Measurements from ENCODE around the gene DAAM2.

The DAAM2 gene

DNA sequence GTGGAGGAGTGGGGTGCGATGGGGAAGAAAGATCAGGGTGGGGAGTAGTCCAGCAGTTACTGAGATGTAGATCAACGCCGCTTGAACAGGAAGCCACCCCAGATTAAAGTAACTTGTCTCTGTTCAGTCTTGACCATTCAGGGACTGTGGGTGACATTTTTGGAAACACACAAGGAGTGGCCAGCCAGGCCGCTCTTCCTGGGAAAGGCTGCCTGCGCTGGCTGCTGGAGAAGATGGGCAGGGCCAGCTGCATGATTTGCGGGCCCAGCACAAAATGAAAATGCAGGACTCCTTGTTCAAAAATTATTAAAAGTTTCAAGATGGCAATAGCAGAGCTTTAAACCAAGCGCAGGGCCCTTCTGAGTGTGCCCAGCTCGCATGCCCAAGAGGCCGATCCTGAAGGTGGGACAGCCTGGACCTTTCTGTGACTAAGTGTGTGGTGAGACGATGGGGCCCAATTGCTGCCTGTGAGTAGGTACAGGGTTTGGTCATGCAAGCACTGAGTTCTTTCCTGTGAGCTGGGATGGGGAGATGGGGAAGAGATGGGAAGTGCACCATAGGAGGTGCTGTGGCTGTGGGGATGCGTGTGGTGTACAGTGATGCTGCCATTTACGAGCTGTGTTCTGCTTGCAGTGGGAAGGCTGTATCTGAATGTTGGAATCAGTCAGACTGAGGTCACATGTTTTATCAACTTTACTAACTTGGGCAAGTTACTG is 51.3 kb downstream of the DAAM2 start:
- in situ Hi-C loops (cut with HindIII; ENCODE audit: low sequenced_read_pairs): no loop called here

DNA sequence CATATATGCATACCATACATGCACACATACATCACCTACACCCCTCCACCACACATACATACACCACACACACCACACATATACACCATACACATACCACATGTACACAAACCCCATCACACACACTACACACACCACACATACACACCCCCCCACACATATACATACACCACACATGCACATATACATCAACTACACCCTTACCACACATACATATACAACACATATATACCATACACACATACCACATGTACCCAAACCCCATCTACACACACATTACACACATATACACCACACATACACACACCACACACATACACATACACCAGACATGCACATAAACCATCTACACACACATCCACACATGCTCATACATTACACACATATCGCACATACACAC is 52.7 kb downstream of the DAAM2 start:
- in situ Hi-C loops (cut with HindIII; ENCODE audit: low sequenced_read_pairs): no loop called here

DNA sequence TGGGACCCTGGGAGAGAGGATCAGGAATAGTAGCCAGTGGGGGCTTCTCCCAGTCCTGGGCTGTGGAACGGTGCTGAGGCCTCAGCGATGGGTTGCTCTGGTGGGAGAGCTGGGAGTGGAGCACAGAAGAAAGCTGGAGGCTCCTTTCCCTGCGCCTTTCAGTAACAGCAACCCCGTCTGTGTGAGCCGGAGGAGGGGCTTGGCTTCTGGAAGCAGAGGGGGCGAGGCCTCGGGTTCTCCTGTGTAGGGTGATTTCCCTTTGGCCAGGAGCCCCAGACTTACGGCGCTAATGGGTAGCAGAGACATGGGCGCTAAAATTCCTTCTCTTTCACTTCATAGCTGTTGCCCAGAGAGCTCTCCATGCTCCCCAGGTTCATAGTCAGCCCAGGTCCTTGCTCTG is 55.0 kb downstream of the DAAM2 start:
- in situ Hi-C loops (cut with HindIII; ENCODE audit: low sequenced_read_pairs): no loop called here

DNA sequence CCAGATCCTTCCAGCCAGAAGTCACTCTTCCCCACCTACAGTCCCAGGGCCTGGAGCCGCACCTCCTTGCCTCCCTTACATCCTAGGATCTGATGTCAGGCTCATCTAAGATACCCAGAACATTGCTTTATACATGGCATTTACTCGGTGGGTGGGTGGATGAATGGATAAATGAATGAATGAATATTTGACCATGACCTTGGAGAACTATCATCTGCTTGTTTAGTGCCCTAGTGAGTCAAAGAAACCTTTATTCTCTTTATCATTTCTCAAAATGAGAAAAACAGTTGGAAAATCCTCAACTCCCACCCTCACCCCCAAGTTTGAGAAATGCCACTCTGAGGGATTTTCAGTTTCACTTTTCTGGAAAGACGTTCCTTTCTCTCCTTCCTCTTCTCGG is 56.0 kb downstream of the DAAM2 start:
- in situ Hi-C loops (cut with HindIII; ENCODE audit: low sequenced_read_pairs): no loop called here

DNA sequence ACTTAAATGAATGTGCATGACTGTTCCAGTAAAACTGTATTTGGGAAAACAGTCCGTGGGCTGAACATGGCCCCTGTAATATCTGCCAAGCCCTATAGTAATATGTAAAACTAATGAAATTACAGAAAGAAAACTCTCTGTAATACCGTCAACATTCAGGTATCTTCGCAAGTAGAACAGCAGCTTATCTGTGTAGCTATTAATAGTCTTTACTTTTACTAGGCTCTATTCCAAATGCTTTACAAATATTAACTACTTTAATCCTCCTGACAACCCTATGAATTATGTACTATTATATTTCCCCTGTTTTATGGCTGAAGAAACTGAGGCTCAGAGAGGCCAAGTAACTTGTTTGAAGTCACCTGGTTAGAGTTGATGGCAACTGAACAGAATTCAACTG is 57.1 kb downstream of the DAAM2 start:
- in situ Hi-C loops (cut with HindIII; ENCODE audit: low sequenced_read_pairs): no loop called here

DNA sequence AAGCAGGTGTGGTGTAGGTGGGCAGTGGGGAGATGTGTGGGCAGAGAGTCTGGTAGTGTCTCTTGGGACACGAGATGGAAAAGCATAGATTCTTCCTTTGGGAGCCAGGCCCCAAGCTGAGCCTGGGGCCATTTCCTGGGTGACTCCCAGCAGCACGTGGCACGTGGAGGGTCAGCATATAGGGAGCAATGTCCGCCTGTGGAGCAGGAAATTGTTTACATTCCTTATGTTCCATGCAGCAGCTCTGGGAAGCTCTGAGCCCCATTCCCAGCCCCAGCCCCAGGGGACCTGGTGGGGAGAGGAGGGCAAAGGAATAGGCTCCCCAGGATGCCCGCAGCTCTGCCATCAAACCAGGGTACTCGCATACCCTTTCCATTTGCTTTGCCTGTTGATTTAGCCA is 57.6 kb downstream of the DAAM2 start:
- in situ Hi-C loops (cut with HindIII; ENCODE audit: low sequenced_read_pairs): no loop called here

DNA sequence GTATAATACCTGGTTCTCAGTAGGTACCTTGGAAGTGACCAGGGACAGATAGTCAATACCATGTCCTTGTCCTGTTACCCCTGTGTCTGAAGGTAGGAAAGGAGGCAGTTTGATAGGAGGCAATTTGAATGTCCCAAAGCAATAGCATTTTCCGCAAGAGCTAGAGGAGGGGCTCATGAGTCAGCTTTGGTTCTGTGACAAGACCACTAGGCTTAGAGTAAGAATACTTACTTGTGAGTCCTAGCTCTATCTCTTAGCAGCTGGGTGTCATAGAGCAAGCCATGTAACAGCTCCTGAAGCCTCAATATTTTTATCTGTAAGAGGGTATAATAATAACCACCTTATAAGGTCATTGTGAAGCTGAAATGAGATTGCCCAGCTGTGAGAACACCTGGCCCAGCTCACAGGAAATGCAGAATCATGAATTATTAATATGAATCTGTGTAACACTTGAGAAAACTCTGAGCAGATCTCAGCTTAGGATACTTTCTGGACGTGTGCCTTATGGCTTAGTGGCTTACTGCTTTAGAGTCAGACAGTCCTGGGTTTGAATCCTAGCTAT is 58.6 kb downstream of the DAAM2 start:
- in situ Hi-C loops (cut with HindIII; ENCODE audit: low sequenced_read_pairs): no loop called here

DNA sequence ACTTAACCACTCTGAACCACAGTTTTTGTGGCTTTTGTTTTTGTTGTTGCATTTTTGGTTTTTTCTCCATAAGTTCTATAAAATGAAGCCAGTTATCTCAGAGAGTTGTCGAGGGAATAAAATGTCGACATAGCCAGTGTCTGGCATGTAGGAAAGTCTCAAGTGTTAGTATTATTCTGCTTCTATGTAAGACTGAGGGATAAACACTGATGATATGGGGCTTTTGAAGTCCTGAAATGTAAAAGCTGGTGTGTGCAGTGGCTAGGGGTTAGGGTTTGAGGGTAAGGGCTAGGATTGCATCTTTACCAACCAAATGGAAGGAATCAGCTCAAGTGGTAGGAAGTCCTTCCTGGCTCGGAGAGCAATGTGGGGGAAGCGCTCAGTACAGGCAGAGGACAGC is 59.2 kb downstream of the DAAM2 start:
- in situ Hi-C loops (cut with HindIII; ENCODE audit: low sequenced_read_pairs): no loop called here

DNA sequence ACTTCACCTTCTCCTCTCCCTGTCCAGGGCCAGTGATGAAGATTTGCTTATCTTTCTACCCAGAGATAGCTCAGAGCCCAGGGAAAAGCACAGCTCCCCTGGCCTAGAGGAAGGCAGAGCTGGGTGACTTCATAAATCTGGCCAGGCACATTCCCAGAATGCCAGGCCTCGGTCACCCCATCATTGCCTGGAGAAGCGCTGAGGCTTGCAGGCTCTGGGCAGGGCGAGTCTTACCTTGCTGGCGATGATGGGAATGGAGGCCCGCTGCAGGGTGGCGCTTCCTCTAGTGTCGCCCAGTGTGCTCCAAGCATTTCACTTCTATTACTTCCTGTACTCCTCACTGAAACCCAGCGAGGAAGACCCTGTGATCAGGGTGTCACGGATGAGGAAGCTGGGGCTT is 60.1 kb downstream of the DAAM2 start:
- in situ Hi-C loops (cut with HindIII; ENCODE audit: low sequenced_read_pairs): no loop called here

DNA sequence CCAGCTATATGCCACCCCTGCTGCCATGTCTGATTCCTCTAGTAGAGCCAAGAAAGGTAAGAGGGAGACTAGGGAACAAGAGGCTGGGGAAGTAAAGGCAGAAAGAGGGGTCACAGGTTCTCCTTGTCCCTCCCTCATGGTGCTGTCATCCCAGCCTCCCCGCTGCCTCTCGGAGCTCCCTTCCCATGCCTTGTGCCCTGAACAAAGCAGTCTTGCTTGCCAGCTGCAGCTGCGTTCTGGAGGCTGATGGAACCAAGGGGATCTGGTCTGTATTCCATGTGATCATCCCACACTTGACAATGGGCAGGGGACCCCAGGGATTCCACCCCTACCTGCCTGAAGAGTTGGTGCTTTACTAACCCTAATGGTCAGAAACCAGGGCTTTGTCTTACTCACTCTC is 61.4 kb downstream of the DAAM2 start:
- in situ Hi-C loops (cut with HindIII; ENCODE audit: low sequenced_read_pairs): no loop called here

DNA sequence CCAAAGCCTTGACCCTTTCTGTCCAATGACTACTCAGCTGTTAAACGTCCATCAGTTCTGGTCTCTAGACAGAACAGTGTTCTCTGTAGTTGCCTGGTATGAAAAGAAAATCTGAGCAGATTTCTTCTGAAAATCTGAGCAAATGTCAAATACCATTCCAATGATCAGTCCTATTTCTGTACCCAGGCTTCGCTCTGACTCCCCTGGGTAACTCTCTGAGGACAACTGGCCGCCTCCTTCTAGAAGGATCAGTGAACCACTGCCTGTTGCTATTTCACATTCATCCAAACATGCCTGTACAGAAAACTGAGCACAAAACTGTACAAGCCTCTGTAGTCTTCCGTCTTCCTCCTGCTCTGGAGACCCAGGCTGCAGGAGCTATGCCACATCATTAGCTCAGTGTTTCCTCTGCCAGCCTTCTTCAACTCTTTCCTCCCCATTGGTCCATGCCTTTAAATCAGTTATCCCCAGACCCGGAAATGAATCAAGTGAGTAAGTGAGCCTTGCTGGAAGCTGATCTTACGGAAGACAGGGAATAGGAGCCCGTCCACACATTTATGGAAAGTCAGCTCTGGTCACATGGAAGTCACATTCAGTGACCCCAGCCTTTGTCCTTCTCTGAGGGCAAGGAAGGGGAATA is 63.3 kb downstream of the DAAM2 start:
- in situ Hi-C loops (cut with HindIII; ENCODE audit: low sequenced_read_pairs): no loop called here

DNA sequence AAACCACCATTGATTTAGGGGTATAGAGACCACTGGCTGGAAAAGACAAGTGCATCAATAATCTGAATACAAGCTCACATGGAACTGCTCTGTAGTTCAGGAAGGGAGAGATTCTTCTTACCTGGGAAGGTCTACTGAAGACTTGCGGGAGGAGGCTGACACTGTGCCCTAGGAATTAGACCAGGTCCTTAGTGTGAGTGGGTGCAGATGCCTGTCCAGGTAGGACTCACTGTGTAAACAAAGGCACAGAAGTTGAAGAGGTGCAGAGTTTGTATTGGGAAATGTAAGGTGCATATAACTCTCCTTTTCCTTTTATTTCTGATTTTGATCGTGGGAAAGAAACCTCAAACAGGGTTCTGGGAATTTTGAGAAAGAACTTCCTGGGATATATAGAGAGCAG is 66.8 kb downstream of the DAAM2 start:
- in situ Hi-C loops (cut with HindIII; ENCODE audit: low sequenced_read_pairs): no loop called here

DNA sequence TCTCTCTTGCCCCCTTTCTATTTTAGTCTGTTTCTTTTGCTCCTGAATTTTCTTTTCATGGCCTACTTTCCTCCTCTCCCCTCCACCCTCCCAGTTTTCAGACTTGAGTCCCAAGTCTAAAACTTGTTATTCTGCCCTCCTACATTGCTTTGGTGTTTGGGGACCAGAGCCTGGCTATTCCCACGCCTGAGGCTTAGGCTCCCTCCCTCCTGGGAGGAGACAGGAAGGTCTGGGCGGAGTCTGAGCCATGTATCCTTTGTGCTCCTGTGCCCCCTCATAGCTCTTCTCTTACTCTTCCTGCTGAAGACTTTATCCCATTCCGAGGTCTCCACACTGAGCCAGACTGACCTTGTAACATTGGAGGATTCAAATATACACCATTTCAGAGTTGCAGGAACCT is 69.5 kb downstream of the DAAM2 start:
- in situ Hi-C loops (cut with HindIII; ENCODE audit: low sequenced_read_pairs): no loop called here

DNA sequence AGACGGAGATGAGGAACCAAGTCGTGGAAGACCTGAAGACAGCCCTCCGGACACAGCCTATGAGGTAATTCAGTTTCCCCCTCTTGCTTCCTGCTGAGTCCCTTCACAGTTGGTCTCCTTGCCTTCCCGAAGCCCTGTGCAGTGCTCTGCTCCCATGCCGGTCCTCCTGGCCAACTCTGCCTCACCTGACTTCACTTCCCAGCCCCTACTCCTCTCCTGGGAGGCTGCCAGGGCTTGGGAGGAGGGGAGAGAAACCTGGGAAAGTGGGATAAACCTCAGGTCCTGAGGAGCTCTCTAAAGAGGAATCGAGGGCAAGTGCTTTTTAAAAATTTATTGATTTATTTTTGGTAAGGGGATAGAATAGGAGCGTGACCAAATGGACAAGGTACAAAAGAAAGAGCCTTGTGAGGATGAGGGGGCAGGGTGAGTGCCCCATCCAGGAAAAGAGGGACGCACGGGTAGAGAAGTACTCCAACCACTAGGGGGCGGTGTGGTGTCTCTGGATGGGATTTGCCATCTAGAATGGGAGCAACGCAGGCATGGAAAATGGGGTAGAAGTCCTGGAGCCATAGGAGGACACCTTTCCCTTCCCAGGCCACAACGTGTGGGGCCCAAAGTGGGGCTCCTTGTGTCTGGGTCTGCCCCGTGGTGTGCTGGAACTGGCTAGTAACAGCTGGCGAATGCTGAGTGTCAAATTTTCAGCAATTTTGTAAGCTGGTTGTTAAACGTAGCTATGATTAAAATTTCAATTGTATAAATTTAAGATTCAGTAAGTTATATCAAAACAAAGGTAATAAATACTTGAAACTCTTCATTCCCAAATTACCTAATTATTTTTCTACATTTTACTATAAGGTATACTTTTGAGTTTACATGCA is 73.1 kb downstream of the DAAM2 start:
- in situ Hi-C loops (cut with HindIII; ENCODE audit: low sequenced_read_pairs): no loop called here

DNA sequence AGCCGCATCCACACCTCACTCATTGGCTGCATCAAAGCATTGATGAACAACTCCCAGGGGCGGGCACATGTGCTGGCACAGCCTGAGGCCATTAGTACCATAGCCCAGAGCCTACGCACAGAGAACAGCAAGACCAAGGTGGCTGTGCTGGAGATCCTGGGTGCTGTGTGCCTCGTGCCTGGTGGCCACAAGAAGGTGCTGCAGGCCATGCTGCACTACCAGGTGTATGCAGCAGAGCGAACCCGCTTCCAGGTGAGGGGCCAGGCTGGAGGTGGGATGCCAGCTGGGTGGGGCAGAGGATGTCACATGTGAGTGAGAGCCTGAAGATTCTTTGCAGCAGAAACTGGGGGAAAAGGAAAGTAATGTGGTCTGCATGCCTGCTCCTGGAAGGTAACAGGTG is 75.4 kb downstream of the DAAM2 start:
- in situ Hi-C loops (cut with HindIII; ENCODE audit: low sequenced_read_pairs): no loop called here

DNA sequence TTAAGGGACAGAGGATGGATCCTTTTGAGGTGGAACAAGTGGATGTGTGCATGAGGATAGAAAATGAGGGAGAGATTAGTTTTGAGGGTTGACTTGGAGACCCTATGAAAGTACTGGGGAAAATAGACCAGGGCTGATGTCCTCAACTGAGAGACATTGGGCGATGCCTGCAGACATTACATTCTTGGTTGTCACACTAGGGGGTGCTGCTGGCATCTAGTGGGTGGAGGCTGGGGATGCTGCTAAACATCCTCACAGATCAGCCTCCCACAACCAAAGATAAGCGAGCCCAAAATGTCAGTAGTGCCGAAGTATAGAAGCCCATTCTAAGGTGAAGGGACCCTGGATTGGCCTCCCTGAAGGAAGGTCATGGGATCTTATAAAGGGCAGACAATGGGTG is 78.8 kb downstream of the DAAM2 start:
- in situ Hi-C loops (cut with HindIII; ENCODE audit: low sequenced_read_pairs): no loop called here

DNA sequence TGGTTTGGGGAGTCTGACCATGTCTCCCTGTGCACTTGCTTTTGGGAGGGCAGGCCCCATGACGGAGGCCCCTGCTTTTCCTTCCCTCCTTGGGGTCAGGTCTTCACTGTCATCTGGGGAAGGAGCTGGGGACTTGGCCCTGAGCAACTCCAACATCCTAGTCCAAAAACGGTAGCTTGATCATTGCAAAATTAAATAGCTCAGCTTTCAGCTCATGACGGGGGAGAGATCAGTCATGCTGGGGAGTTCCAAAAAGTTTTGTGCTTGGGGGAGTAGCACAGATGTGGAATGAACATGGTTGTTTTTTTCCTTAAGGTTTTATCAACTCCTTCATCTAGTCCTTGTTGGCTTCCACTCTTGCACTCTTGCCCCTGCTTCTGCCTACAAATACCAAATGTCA is 81.3 kb downstream of the DAAM2 start:
- in situ Hi-C loops (cut with HindIII; ENCODE audit: low sequenced_read_pairs): no loop called here

DNA sequence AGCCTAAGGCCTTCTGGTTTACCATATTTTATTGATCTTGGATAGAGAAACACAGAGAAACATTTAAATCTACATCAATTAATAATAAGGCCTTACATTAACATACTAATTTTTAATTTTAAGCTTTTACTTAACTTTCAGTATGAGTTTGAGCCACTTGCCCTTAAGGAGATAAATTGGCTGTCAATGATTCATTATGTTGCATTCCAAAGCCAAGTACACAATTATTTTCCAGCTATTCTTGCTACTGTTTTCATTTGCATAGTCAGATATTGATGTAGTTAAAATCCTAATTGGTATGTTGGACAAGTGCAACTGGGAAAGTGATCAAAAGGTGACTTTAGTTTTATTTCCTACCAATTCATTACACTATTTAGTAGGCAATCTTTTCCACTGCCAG is 83.9 kb downstream of the DAAM2 start:
- in situ Hi-C loops (cut with HindIII; ENCODE audit: low sequenced_read_pairs): no loop called here

DNA sequence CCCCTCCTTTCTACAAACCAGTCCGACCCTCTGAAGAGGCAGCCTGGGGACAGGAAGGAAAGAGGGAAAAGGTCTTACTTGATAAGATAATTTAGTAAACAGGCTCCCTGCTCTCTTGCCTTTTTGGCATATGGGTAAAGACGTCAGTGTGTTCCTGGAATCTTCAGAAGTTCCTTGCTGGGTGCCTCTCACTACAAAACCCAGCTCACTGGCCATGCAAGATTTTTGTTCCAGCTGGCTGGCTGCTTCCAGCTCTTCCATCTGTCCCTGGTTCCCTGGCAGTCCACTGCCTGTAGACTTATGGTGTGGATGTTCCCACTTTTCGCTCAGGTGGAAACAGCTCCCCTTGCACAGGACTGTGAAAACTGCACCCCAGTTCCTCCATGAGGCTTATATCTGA is 84.7 kb downstream of the DAAM2 start:
- in situ Hi-C loops (cut with HindIII; ENCODE audit: low sequenced_read_pairs): no loop called here

DNA sequence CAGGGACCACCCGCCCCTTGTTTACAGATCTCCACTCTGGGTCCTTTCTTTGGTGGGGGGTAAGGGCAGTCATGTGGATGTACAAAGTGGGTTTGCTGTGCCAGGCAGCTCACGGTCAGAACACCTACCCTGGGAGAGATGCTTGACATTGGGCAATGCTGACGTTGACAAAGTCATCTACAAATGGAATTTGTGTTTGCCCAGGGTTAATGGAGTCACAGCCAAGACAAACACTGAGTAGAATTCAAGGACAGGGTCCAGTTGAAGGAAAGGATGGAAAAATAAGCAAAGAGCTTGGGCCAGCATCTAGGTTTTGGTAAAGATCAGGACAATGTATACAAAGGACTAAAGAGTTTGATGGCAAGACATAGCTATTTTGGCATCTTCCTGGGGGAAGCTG is 87.4 kb downstream of the DAAM2 start:
- in situ Hi-C loops (cut with HindIII; ENCODE audit: low sequenced_read_pairs): no loop called here

DNA sequence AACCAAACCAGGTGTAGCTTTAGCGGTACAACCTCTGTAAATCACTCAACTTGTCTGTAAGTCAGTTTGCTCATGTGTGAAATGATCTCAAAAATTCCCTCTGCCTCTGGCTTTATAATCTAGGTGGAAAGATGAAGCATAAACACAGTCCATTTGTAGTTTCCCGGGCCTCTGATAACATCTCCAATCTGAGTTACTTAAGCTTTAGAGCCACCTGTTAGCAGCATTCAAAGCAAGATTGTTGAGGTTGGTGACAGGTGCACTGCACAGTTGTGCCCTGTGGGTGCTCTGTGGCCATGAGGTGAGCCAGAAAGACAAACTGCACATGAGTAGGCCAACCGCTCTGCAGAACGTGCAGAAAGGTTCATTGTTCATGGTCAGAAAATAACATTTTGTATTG is 88.4 kb downstream of the DAAM2 start:
- in situ Hi-C loops (cut with HindIII; ENCODE audit: low sequenced_read_pairs): loop anchor here (5.0 kb wide), 1 partner anchor 63 kb away; no protein-coding TSS in a partner anchor

All from endothelial cell of hepatic sinusoid (primary cell).